Measurements from ENCODE around the gene RRP9.

Gene RRP9

DNA sequence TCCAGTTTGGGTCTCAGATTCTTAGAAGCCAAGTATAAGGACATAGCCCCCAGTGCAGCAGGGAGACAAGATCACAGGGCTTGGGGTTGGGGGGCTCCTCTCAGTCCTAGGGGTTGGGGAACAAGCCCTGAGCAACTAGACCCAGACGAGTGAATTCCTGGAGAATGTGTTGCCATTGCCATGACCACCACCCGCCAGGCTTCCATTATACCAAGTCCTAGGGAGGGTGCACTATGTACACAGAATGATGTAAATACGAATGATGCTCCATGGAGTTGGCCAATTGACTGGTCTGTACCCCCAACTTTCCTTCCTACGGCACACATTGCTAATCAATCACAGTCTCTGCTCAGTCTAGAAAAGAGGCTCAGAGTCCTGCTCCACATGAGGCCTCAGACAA is 47.3 kb downstream of the RRP9 start:
- Histone ChIP-seq H3K27ac (ENCODE audit: low read depth, low read length) (no peak overlapping the region), H3K9me2 (replicated peaks; ENCODE audit: control insufficient read depth, low read length) (no peaks in the 10 kb centered on the region), H4K20me1 (ENCODE audit: control insufficient read depth, insufficient read depth, low read depth, low read length) (no peaks in the 10 kb centered on the region), H3F3A (ENCODE audit: control insufficient read depth, insufficient read depth) (no peaks in the 10 kb centered on the region), H3K4me1 (ENCODE audit: control insufficient read depth, low read length) (no peaks in the 10 kb centered on the region), H3K4me3 (ENCODE audit: low read length) (no peak overlapping the region), H3K36me3 (ENCODE audit: control insufficient read depth, low read length) (no peaks in the 10 kb centered on the region), H3K9me3 (ENCODE audit: control insufficient read depth, insufficient read depth, low read length) (no peaks in the 10 kb centered on the region), H3K4me2 (ENCODE audit: low read length) (no peak overlapping the region), H3K27me3 (ENCODE audit: control insufficient read depth, low read length) (peaks cover 17% of the 10 kb centered on the region), H3K79me2 (ENCODE audit: control insufficient read depth, low read length) (no peaks in the 10 kb centered on the region)
- no peak for TF ChIP-seq CTCF (IDR thresholded peaks at IDR 0.05; ENCODE audit: low read depth, low read length, poor library complexity, severe bottlenecking)
- TF ChIP-seq EZH2phosphoT487 (IDR thresholded peaks at IDR 0.05; ENCODE audit: borderline replicate concordance, low read length) = no peak

GRCh38 chr3:51891242-51892039 is 50.3 kb downstream of the RRP9 start:
- Histone ChIP-seq H3K4me2 (ENCODE audit: low read length) (no peak overlapping the region), H3K9me2 (replicated peaks; ENCODE audit: control insufficient read depth, low read length) (no peaks in the 10 kb centered on the region), H3F3A (ENCODE audit: control insufficient read depth, insufficient read depth) (no peaks in the 10 kb centered on the region), H3K4me1 (ENCODE audit: control insufficient read depth, low read length) (no peaks in the 10 kb centered on the region), H3K27ac (ENCODE audit: low read depth, low read length) (no peak overlapping the region), H3K4me3 (ENCODE audit: low read length) (no peak overlapping the region), H3K36me3 (ENCODE audit: control insufficient read depth, low read length) (no peaks in the 10 kb centered on the region), H3K79me2 (ENCODE audit: control insufficient read depth, low read length) (no peaks in the 10 kb centered on the region), H4K20me1 (ENCODE audit: control insufficient read depth, insufficient read depth, low read depth, low read length) (no peaks in the 10 kb centered on the region), H3K9me3 (ENCODE audit: control insufficient read depth, insufficient read depth, low read length) (no peaks in the 10 kb centered on the region), H3K27me3 (ENCODE audit: control insufficient read depth, low read length) (peaks cover 18% of the 10 kb centered on the region)
- TF ChIP-seq CTCF (IDR thresholded peaks at IDR 0.05; ENCODE audit: low read depth, low read length, poor library complexity, severe bottlenecking) (no peak), EZH2phosphoT487 (IDR thresholded peaks at IDR 0.05; ENCODE audit: borderline replicate concordance, low read length) (no peak)

- Histone ChIP-seq H3K9me3 (ENCODE audit: control insufficient read depth, insufficient read depth, low read length) (no peaks in the 10 kb centered on the region), H3K4me1 (ENCODE audit: control insufficient read depth, low read length) (no peaks in the 10 kb centered on the region), H3K4me3 (ENCODE audit: low read length) (no peak overlapping the region), H3F3A (ENCODE audit: control insufficient read depth, insufficient read depth) (no peaks in the 10 kb centered on the region), H3K4me2 (ENCODE audit: low read length) (no peak overlapping the region), H3K9me2 (replicated peaks; ENCODE audit: control insufficient read depth, low read length) (no peaks in the 10 kb centered on the region), H3K36me3 (ENCODE audit: control insufficient read depth, low read length) (no peaks in the 10 kb centered on the region), H3K79me2 (ENCODE audit: control insufficient read depth, low read length) (no peaks in the 10 kb centered on the region), H3K27ac (ENCODE audit: low read depth, low read length) (no peak overlapping the region), H4K20me1 (ENCODE audit: control insufficient read depth, insufficient read depth, low read depth, low read length) (no peaks in the 10 kb centered on the region), H3K27me3 (ENCODE audit: control insufficient read depth, low read length) (peaks cover 19% of the 10 kb centered on the region; the same call in 1 of the 2 replicates)
- TF ChIP-seq EZH2phosphoT487 (IDR thresholded peaks at IDR 0.05; ENCODE audit: borderline replicate concordance, low read length) (no peak), CTCF (IDR thresholded peaks at IDR 0.05; ENCODE audit: low read depth, low read length, poor library complexity, severe bottlenecking) (no peak)
Measured at GRCh38 chr3:51888463-51889105, 53.1 kb downstream of the RRP9 start.
